Mesothelial cell of epicardium (in vitro differentiated cells): ENCODE data around the gene OR2F2. TPM values are rescaled to one million over a fixed set of nuclear protein-coding genes. Genes with fewer than 3 reads are reported as not detected.

ENCODE experiments used
- DNase-seq, 2 experiments: peaks; one replicate each; pipeline ENCODE4 v3.0.0; 2021; ENCODE audit warnings: low spot score in 2 of 2; ENCODE audit not compliant: unreplicated experiment in 2 of 2
- H3K27ac Mint-ChIP-seq: 2 replicates; pipeline ENCODE4 v1.8.0; 2021; ENCODE audit warnings: mixed read lengths
- H3K27me3 Mint-ChIP-seq: 2 replicates; pipeline ENCODE4 v1.8.0; 2021; ENCODE audit warnings: low read depth, mixed read lengths
- H3K36me3 Mint-ChIP-seq: 2 replicates; pipeline ENCODE4 v1.8.0; 2021; ENCODE audit warnings: mixed read lengths
- H3K4me1 Mint-ChIP-seq: 2 replicates; pipeline ENCODE4 v1.8.0; 2021; ENCODE audit warnings: mixed read lengths
- H3K4me3 Mint-ChIP-seq: 2 replicates; pipeline ENCODE4 v1.8.0; 2021; ENCODE audit warnings: mild to moderate bottlenecking, moderate library complexity, mixed read lengths
- H3K9me3 Mint-ChIP-seq: 2 replicates; pipeline ENCODE4 v1.8.0; 2021; ENCODE audit warnings: mixed read lengths
- CTCF ChIP-seq: fragments of 200-600 bp; sonication (generic); IDR thresholded peaks from one replicate; pipeline ENCODE4 v1.5.0; 2021; ENCODE audit warnings: antibody characterized with exemption; ENCODE audit not compliant: unreplicated experiment
- total RNA-seq: library from RNA; stranded (reverse); gene quantifications from 3 replicates; pipeline ENCODE4 v1.2.1, GENCODE V29; 2021

Gene OR2F2
- total RNA-seq, 1 donor from 2014 or later: not detected

GRCh38 chr7:143914938-143915652 lies 19.9 kb upstream of the OR2F2 start:
- TF ChIP-seq CTCF: no peak
- Mint-ChIP-seq H3K27me3 (peaks cover 8% of the 10 kb centered on the region), H3K4me1 (no peaks in the 10 kb centered on the region), H3K9me3 (peaks cover 12% of the 10 kb centered on the region), H3K4me3 (no peak overlapping the region), H3K27ac (no peak overlapping the region), H3K36me3 (no peaks in the 10 kb centered on the region)
- DNase-seq: no peak

GRCh38 chr7:143924851-143925250 lies 10.2 kb upstream of the OR2F2 start:
- no peaks in the 10 kb centered on the region for H3K36me3 Mint-ChIP-seq
- H3K4me1 Mint-ChIP-seq: no peaks in the 10 kb centered on the region
- no peak overlapping the region for H3K27ac Mint-ChIP-seq
- DNase-seq: no peak
- no peak overlapping the region for H3K4me3 Mint-ChIP-seq
- no peaks in the 10 kb centered on the region for H3K9me3 Mint-ChIP-seq
- peaks cover 15% of the 10 kb centered on the region for H3K27me3 Mint-ChIP-seq
- no peak for TF ChIP-seq CTCF

GRCh38 chr7:143929224-143929920 lies 5.7 kb upstream of the OR2F2 start:
- Mint-ChIP-seq H3K4me3 (no peak overlapping the region), H3K36me3 (no peaks in the 10 kb centered on the region), H3K4me1 (no peaks in the 10 kb centered on the region), H3K27me3 (peaks cover 14% of the 10 kb centered on the region), H3K27ac (no peak overlapping the region), H3K9me3 (peaks cover 6% of the 10 kb centered on the region)
- TF ChIP-seq CTCF: no peak
- no peak for DNase-seq

- peaks cover 6% of the 10 kb centered on the region for H3K9me3 Mint-ChIP-seq
- no peak for DNase-seq
- H3K4me1 Mint-ChIP-seq: peaks cover 12% of the 10 kb centered on the region
Measured at GRCh38 chr7:143931739-143932138, 3.3 kb upstream of the OR2F2 start.

More at GRCh38 chr7:143931739-143932138, 3.3 kb upstream of the OR2F2 start:
- Mint-ChIP-seq H3K27me3 (peaks cover 14% of the 10 kb centered on the region), H3K36me3 (no peaks in the 10 kb centered on the region), H3K27ac (no peak overlapping the region), H3K4me3 (no peak overlapping the region)
- TF ChIP-seq CTCF: no peak
